Testis (tissue), 2 donors: ENCODE data around the gene ISL1.

Source experiments
- POLR2A ChIP-seq: fragments of 450-650 bp; IDR thresholded peaks from one replicate; pipeline ENCODE4 v1.6.1; 2017; ENCODE audit warnings: antibody characterized with exemption, mild to moderate bottlenecking, moderate library complexity
- TF ChIP-seq, protein P1 (sequence below), 3 experiments: fragments of 450-650 bp in 2 of 3; fragments of 200-600 bp in 1 of 3; sonication (generic) in 1 of 3; IDR thresholded peaks; one replicate each; pipeline ENCODE4 v1.5.1; 2016 to 2019; ENCODE audit warnings: antibody characterized with exemption in 3 of 3, mild to moderate bottlenecking in 2 of 3, moderate library complexity in 1 of 3

- TF ChIP-seq, protein P1, sequence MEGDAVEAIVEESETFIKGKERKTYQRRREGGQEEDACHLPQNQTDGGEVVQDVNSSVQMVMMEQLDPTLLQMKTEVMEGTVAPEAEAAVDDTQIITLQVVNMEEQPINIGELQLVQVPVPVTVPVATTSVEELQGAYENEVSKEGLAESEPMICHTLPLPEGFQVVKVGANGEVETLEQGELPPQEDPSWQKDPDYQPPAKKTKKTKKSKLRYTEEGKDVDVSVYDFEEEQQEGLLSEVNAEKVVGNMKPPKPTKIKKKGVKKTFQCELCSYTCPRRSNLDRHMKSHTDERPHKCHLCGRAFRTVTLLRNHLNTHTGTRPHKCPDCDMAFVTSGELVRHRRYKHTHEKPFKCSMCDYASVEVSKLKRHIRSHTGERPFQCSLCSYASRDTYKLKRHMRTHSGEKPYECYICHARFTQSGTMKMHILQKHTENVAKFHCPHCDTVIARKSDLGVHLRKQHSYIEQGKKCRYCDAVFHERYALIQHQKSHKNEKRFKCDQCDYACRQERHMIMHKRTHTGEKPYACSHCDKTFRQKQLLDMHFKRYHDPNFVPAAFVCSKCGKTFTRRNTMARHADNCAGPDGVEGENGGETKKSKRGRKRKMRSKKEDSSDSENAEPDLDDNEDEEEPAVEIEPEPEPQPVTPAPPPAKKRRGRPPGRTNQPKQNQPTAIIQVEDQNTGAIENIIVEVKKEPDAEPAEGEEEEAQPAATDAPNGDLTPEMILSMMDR (IDR thresholded peaks at IDR 0.05): no peak
- no peak for TF ChIP-seq POLR2A
Observed at GRCh38 chr5:51416149-51416548, 32.9 kb downstream of the ISL1 start.
